GM19463 (cell line): Measurements from ENCODE around the gene PTCSC3.

Experiments used
- ATAC-seq: cut with Tn5 transposase; IDR thresholded peaks from one replicate; pipeline ENCODE4 v1.9.1; 2021; ENCODE audit warnings: mild to moderate bottlenecking, moderate library complexity; ENCODE audit not compliant: unreplicated experiment

The PTCSC3 gene

GRCh38 chr14:36176524-36176923 lies at the start of gene PTCSC3:
PTCSC3 (minus strand) TSS chr14:36176722.
- ATAC-seq = no peak

- no peak for ATAC-seq
Observed at GRCh38 chr14:36226164-36226563, 49.6 kb upstream of the PTCSC3 start.

DNA sequence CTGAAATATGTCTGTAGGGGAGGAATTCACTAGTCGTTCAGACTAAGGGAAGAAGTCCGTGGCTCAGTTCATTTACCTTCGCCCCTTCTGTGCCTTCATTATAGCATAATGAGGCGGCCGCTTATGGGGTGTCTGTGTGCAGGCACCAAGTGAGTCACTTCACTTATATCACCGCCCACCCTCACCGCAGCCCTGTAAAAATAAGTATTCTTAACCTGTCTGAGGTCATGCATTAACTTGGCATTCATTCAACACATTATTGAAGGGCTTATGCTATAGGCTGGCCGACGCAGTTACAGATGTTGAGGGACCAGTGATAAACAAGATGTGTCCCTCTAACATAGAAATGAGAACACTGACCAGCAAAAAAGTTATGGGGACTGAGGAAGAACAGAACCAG lies 47.7 kb upstream of the PTCSC3 start:
- no peak for ATAC-seq

- ATAC-seq = no peak
Observed at GRCh38 chr14:36223558-36223957, 47.0 kb upstream of the PTCSC3 start.

DNA sequence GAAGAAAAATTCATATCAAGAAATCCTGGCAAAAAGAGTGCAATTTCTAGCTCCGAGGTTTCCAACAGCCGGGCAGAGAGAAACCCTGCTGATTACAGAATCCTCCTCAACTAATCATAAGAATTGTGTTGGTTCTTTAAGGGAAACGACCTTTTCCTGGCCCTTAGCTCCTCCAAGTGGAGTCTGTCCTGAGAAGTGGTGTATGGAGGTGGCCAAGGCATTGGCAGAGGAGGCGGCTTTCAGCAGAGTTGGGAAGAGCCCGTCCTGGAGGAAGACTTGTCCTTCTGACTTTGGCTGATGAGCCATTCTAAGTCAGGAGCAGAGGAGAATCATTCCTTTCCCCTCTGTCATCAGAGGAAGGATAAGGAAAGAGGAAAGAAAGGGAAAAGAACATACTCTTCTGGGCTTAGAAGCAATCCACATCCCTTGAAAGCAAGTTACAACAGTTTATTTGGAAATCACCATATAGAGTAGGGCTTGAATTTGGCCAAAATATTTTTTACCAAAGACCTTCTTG lies 46.5 kb upstream of the PTCSC3 start:
- ATAC-seq = no peak

GRCh38 chr14:36222337-36222736 lies 45.8 kb upstream of the PTCSC3 start:
- no peak for ATAC-seq

DNA sequence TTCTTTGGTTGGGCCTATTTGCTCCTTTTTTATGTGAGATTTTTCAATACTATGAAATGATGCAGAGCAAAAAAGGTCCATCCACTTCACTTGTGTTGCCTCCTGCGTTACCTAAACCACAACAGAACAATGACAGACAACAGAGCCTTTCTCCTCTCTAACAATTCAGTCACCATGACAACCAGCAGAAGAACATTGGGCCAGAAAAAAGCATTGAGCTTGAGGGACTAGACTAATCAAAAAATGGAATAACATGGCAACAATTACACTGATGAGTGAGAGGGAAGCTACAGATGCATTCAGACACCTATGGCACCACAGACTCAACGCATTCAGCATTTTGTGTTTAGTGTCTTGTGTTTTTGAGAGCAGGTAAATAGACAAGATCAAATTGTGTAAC lies 44.6 kb upstream of the PTCSC3 start:
- ATAC-seq = no peak

GRCh38 chr14:36217732-36218131 lies 41.2 kb upstream of the PTCSC3 start:
- no peak for ATAC-seq

GRCh38 chr14:36217027-36217426 lies 40.5 kb upstream of the PTCSC3 start:
- ATAC-seq = no peak

GRCh38 chr14:36215217-36215598 lies 38.7 kb upstream of the PTCSC3 start:
- ATAC-seq = no peak

GRCh38 chr14:36214476-36215216 lies 38.1 kb upstream of the PTCSC3 start:
- ATAC-seq = no peak

DNA sequence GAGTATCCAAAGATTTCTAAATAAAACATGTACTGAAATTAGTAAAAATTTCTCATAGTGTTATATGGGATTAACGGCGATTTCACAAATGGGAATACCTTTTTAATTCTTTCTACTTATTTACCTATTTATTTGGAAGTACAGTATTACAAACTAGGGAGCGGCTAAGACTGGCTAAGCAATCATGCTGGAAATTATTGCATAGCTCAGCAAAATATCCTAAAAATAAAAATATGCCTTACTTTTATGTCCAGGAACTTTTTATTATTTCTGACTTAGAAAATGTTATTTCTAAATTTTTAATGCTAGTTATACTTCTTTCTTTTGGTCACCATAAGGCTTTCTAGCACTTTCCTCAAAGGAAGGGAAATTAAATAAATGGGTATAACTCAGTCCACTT lies 36.5 kb upstream of the PTCSC3 start:
- no peak for ATAC-seq

DNA sequence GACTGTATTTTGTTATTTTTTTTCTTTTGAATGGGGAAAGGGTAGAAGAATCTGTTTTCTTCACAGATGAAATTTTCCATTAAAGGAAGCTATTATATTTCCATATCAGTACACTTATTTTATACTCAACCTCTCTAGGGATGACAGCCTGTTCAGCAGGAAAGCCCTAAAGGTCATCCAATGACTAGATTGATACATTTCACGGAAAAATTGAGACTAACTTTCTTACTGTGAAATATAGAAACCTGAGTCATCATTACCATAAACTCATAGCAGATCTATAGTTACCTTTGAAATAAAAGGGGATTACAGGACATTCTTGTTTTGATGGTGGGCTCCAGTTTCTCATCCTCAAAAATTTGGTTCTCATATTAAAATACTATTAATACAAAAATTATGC lies 36.1 kb upstream of the PTCSC3 start:
- no peak for ATAC-seq

- ATAC-seq = no peak
Observed at GRCh38 chr14:36208690-36209278, 32.3 kb upstream of the PTCSC3 start.

- no peak for ATAC-seq
Observed at GRCh38 chr14:36207500-36207899, 31.0 kb upstream of the PTCSC3 start.

GRCh38 chr14:36204461-36205073 lies 28.0 kb upstream of the PTCSC3 start:
- no peak for ATAC-seq

DNA sequence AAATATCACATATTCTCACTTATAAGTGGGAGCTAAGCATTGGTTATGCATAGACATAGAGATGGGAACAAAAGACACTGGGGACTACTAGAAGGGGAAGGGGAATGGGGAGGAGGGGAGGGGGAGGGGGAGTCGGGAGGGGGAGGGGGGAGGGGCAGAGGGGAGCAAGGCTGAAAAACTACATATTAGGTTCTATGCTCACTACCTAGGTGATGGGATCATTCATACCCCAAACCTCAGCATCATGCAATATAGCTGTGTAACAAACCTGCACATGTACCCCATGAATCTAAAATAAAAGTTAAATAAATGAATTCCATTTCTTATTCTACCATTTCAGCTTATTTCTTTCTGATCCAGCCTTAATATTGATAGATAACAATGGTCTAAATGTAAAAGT lies 21.9 kb upstream of the PTCSC3 start:
- no peak for ATAC-seq

GRCh38 chr14:36194663-36195062 lies 18.1 kb upstream of the PTCSC3 start:
- ATAC-seq = no peak

- no peak for ATAC-seq
Observed at GRCh38 chr14:36192530-36192929, 16.0 kb upstream of the PTCSC3 start.

DNA sequence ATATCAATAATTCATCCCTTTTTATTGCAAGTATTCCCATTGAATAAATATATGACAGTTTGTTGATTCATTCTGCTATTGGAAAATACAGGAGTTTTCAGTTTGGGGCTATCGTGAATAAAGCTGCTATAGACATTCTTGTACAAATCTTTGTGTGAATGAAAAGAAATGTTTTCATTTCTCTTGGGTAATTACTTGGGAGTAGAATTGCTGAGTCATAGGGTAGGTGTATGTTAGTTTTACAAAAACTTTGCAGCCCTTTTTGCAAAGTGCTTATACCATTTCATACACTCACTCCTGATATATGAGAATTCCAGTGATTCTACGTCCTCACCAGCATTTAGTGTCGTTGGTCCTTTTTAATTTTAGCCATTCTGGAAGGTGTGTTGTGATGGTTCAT lies 6.9 kb upstream of the PTCSC3 start:
- no peak for ATAC-seq

DNA sequence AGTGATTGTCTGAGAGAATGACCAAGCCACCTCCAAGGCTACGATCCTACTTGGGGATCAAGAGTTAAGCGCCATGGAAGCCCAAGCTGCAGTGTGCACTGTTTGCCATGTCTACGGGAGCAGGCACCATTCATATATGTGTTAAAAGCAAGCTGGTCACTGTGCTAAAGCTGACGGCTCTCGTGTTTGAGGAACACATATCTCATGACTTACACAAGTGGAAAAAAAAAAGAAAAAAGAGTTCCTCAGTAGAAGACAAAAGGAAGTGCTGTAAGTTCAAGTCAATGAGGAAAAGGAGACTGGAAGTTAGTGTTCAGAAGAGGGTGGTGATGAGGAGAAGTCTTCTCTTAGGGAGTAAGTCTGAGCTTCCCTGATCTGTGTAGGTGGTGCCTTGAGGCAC lies 4.9 kb upstream of the PTCSC3 start:
- ATAC-seq = no peak

DNA sequence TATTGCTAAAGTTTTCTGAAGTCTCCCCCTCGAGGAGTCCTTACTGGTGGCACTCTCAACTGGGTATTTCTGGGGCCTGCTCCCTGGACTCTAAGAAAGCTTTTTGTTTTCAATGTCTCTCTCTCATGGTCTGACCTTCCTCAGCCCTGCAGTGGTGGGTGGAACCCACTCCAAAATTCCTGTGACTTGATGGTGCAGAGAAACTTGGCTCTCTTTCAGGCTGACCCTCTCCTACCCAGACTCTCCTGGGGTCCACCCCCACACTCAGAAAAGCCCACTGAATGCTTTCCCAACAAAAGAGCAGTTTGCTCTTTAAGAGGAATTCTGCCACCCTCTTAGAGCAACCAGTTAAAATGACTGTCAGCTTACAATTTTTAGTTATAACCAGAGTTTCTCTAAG lies 967 bp upstream of the PTCSC3 start:
- ATAC-seq = no peak
